ENCODE results near the gene MMP25.

DNA sequence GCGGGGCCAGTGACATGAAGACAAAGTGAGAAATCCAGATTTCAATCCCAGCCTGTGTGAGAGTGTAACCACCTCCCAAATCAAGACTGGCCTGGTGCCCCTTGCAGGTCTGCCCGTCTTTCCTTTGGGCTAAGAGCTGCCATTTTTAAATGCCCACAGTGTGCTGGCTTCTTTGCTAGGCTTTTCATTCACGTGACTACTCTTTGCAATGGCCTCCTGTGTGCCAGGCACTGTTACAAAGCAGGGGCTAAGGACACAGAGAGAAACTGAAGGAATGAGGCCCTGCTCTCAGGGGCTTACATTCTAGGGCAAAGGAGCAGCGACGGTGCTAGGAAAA is 53.0 kb downstream of the MMP25 start:
- TF ChIP-seq, protein P1, sequence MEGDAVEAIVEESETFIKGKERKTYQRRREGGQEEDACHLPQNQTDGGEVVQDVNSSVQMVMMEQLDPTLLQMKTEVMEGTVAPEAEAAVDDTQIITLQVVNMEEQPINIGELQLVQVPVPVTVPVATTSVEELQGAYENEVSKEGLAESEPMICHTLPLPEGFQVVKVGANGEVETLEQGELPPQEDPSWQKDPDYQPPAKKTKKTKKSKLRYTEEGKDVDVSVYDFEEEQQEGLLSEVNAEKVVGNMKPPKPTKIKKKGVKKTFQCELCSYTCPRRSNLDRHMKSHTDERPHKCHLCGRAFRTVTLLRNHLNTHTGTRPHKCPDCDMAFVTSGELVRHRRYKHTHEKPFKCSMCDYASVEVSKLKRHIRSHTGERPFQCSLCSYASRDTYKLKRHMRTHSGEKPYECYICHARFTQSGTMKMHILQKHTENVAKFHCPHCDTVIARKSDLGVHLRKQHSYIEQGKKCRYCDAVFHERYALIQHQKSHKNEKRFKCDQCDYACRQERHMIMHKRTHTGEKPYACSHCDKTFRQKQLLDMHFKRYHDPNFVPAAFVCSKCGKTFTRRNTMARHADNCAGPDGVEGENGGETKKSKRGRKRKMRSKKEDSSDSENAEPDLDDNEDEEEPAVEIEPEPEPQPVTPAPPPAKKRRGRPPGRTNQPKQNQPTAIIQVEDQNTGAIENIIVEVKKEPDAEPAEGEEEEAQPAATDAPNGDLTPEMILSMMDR (conservative IDR thresholded peaks at IDR 0.05; ENCODE audit: low read length) = no peak
- TF ChIP-seq EZH2phosphoT487 (IDR thresholded peaks at IDR 0.05; ENCODE audit: borderline replicate concordance, low read depth, low read length) = no peak

Data from OCI-LY7 (cell line).